HG03378 (cell line): ENCODE data around the gene NTM.

ENCODE experiments used
- ATAC-seq: cut with Tn5 transposase; IDR thresholded peaks from one replicate; pipeline ENCODE4 v1.9.1; 2021; ENCODE audit warnings: mild to moderate bottlenecking, moderate library complexity; ENCODE audit not compliant: unreplicated experiment

NTM gene

GRCh38 chr11:131458421-131458820, 88.0 kb downstream of the NTM start:
- ATAC-seq = no peak

DNA sequence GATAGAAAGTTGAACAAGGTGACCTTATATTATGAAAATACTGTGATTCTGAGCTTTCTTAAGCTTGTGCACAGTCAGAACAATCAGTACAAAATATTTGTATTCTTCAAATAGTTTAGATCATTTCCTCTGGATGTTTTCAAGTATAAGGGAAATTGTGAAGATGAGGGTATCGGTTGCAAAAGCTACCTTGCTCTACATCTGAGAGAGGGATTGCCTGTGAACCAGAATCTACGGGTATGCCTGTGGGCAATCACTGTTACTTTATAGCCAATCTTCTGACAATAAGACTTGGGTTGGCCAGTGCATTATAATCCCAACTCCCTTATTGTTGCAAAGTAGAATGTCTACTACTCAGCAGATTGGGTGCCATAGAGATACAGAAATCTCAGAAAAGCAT, 90.5 kb downstream of the NTM start:
- no peak for ATAC-seq

DNA sequence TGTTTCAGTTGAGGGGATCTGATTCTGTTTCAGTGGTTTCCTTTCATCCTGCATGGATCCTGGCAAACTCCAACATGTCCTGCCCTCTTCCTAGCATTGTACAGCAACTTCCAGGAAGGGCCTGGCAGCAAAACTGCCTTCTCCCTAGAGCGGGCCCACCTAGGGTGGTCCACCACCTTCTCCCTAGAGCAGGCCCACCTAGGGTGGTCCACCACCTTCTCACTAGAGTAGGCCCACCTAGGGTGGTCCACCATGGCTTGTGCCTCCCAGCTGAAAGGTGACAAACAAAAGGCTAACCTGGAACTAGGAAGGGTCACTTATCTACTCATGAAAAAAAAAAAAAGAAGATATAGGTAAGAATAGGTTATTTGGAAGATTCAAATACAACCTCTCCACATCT, 92.2 kb downstream of the NTM start:
- ATAC-seq = no peak

DNA sequence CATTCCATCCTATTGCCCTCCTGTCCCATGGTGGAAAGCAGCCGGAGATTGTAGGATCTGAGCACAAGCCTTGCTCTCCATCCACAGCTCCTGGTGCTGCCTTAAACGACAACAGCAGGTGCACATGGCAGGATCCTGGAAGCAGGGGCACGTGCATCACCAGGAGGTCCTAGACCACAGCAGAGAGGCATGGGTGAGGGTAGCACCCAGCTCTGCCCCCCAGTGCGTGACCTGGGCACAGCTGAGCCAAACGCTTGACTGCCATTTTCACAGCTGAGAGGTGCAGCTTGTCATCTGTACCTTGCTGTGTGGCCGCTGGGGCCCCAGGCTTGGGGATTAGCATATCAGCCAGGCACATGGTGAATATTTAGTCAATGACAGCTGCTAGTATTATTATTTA, 92.7 kb downstream of the NTM start:
- ATAC-seq = no peak

- ATAC-seq = no peak
These were observed 93.4 kb downstream of the NTM start for GRCh38 chr11:131463649-131464425.

DNA sequence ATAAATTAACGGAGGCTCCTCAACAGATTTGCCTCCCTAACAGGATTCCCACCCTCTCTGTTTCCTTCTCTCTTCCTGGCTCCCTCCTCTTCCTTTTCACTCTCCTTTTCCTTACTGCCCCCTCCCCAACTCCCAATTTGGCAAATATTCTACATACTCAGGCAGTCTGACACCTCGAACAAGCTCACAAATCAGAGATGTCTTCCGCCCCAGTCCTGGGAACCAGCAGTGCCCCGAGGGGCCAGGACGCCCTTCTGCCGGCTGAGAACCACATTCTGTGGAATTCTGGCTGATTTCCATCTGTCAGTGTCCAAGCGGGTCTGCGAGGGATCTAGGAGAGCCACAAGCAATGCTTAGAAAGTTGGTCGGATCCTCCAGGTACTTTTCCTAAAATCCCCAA, 94.0 kb downstream of the NTM start:
- no peak for ATAC-seq

DNA sequence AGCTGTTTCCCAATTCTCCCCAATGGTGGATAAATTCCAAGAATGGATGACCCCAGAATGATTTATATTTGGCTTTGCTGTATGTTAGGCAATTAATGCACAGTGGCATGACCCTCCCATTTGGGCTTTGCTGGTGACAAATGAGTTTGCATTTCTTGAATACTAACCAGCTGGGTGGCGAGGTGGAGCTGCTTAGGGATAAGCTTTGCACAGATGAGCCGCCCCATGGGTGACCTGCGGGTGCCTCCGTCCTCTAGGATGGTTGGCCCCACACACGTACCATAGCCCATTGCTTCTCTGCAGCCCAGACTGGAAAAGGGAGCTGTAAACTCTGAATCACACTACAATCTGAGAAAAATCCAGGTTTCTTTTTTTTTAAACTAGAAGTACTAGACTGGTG, 94.6 kb downstream of the NTM start:
- no peak for ATAC-seq

GRCh38 chr11:131465746-131466145, 95.3 kb downstream of the NTM start:
- ATAC-seq = no peak

DNA sequence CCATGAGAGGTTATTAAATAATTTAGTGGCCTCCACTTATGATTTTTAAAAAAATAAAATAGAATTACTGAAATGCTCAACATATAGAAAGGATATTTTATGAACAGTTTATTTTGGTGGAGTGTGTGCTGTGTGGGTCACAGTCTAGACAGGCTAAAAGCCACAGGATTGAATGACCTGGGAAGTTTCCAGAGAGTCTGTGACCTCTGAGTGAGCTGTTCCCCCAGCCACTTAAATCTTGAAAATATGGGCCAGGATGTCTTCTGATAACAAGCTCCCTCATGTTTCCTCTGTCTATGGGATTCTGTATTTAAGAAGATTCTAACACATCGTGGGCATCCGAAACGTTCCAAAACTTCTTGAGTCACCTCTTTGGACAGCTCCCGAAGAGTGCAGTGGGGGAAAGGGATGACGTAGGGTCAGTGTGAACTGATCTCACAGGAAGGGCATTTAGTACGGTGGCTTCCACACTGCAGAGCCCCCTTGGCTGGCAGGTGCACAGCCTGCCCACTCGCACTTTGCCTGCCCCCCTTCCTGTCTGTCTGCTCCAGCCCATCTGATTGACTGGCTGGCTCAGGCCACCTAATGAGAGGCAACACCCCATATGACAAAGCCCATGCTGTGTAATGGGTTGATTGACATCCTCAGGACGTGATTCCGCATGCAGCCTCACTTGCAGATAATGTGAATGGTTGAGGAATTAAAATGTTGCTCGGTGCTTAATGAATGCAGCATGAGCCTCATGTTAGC, 97.4 kb downstream of the NTM start:
- no peak for ATAC-seq

- ATAC-seq = no peak
These were observed 98.2 kb downstream of the NTM start for GRCh38 chr11:131468565-131468964.

DNA sequence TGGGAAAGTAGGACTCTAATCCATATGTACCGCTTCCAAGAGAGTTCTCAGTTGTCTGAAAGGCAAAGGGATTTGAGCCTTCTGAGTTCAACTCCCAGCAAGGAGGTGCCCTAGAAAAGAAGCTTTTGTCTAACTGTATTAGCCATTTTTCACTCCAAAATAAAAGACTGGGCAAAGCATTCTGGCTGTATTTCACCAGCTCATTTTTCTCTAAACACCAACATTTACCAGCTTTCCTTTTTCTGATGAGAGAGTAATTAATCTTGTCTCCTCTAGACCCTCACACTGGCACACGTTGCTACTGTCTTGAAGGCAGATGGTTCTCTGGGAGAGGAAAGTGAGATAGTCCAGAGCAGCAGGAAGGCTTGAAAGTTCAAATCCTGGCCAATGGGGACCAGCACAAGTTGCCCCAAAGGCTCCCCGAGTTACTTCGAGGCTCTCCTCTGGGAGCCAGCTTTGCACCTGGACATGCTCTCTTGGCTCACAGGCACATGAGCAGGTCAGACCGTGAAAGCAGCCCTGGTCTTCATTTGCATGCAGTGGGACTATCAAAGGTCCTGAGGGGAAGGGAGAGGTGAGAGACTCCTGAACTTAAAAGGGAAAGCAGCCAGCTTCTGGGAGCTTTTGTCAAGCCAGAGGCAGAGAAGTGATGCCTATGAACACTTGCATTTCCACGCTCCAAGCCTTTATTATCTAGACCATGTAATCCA, 100.0 kb downstream of the NTM start:
- no peak for ATAC-seq

DNA sequence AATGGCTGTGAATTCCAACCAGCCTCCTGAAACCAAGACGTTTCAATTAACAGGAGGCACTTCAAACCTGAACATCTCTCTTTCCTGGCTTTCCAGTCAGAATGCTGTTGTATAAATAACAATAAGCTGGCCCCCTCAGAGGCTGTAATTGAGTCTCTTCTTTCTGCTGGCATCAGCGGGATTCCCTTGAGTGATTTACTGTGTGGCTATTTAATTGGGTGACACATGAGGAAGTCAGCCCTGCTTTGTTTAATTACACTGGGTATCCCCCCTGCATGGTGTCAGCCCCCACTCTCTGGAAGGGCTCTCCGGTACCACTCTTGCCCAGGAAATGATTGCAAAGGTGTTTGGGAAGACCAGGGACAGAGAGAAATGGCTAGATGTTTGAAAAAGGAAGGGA, 101.6 kb downstream of the NTM start:
- no peak for ATAC-seq

DNA sequence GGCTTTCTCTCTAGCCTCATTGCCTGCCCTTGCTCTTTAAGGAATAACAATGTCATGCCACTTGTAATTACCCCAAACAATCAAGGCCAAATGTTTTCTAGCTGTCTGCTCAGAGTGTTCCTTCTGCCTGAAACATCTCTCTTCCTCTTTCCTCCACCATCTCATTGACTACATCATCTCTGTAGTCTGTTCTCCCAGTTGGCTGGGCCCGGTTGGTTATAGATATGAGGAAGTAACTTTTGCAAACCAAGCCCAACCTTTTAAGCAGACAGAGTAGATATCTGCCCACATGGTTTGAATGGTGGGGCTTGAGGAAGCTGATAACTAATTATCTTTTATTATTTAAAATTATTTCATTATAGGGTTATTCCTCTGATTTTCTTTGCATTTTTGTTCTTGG, 104.5 kb downstream of the NTM start:
- no peak for ATAC-seq

DNA sequence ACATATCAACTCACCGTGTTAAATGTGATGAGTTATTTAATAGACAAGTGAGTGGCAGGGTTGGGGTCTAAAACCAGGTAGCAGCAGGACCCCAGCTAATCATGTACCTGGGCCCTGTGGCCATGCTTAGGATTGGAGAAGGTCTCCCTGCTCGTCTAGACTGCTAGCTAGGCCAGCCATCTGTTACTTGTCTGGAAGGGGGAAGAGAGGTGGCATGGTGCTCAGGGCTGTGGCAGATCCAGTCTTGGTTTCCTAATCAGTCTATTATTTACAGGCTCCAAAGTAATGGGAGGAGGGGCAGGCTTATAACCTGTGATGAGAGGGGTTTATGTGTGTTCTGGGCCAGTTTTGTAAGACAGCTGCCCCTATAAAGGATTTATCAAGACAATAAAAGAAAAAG, 105.9 kb downstream of the NTM start:
- ATAC-seq = no peak

DNA sequence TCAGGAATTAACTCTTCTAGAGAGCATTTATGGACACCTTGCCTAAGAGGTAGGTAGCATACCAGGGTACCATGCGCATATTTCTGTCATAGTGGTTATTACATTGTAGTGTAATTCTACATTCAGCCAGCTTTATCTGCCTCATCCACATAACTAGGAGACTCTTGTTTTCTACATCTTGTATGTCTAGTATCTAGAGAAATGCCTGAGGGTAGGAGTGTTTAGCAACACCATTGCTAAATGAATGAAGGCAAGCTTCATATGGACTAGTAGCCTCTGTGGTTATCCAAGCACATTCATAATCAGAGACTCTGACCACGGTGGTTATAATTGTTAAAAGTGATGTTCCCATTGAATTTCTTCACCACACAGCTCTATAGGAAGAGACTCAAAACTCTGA, 107.9 kb downstream of the NTM start:
- no peak for ATAC-seq

- no peak for ATAC-seq
These were observed 110.9 kb downstream of the NTM start for GRCh38 chr11:131481303-131481702.

DNA sequence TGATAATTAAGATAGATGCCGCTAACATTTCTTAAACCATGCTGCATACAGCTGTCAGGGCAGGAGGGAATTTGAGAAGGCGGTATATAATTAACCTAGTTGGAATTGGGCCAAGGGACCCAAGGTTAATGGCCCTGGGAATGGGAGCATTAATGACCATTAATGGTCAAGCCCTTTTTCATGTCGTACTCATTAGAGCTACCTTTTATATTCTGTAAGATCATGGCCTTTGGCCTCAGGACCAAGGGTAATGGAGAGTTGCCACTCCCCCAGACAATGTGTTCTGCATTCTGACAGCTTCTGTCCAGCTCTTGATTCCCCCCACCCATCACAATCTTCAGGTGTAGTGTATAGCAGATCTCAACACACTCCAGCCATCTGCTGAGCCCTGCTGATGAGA, 111.6 kb downstream of the NTM start:
- no peak for ATAC-seq

DNA sequence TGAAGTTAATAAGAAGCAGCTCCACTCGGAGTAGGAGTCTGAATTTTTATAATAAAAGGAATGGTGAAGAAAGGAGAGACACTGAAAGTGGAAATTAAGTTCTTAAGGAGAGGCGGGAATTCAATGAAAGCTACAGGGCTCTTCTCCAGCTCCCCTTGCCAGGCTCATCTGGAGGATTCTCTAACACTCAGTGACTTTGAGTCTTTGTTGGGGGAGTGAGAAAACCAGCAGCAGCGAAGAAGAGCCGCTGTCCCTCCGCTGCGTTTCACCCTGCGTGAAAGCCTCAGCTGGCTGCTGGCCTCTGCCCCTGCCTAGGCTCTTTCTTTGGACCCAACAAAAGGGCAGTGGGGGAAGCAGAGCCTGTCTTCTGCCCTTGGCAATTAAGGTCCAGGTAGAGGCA, 113.0 kb downstream of the NTM start:
- no peak for ATAC-seq

GRCh38 chr11:131483877-131484276, 113.5 kb downstream of the NTM start:
- ATAC-seq = no peak

- ATAC-seq = no peak
These were observed 115.7 kb downstream of the NTM start for GRCh38 chr11:131486100-131486499.

DNA sequence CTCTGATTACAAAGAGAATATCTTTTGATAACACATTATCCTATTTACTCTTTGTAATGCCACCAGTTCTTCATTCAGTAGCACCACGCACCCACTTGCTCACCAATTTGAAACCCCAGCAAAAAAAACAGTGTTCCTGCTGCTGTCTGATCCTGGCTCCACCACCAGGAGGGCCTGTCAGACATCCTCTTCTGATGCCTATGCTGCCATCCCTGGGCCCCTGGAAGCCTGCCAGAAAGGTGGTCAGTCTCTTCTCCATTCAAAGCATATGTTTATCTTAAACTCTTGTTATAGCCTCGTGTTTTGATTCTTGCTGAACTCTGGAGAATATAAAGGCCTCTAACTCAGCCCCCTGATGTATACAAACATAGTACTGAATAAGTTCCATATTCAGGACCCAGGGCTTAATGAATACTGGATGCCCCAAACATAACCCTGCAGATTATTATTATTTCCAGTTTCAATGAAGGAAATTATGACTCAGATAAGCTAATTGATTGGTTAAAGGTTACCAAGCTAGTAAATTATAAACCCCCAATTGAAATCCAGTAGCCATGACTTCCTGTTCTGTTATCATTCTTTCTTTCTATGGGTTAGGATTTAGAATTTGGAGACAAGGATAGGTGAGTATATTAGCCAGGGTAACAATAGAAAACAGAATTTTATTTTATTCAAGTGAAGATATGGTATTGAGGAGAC, 116.7 kb downstream of the NTM start:
- no peak for ATAC-seq
